ENCODE measurements around the gene TBC1D12. TPM values are rescaled to one million over a fixed set of nuclear protein-coding genes. Genes with fewer than 3 reads are reported as not detected.

The TBC1D12 gene
- total RNA-seq: 0.54 and 0.71 TPM in 2 replicates

DNA sequence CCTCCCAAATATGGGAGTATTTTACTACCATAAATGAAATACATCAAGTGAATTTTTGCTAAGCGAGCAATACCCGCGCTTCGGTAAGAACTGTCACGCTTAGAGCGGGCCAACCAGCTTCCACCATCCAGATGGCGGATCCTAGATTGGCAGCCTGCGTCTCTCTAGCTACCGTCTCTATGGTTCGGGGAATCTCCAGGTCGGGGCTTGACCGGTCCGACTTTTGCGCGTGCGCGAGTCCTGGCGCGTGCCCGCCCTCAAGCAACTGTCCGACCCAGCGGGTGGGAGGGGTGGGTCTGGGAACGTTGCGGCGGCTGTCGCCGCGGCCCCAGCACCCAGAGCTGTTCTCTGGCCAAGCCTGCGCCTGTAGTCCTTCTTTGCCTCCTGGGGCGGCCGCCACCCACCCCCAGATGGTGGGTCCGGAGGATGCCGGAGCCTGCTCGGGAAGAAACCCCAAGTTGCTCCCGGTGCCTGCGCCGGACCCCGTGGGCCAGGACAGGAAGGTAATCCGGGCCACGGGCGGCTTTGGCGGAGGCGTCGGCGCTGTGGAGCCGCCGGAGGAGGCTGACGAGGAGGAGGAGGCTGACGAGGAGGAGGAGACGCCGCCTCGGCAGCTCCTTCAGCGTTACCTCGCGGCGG is at the start of gene TBC1D12:
Gene TBC1D12, plus strand, starts transcription at position 338 of the 639 bp plus-strand sequence. Its CDS starts 73 bp downstream, at position 411.
- Mint-ChIP-seq H3K27me3 (peaks cover 56% of the 10 kb centered on the region), H3K4me1 (peaks cover 5% of the 10 kb centered on the region), H3K27ac (no peak within 1 kb of the TSS), H3K36me3 (ENCODE audit: low read depth) (no peaks in the 10 kb centered on the region), H3K9me3 (peaks cover 3% of the 10 kb centered on the region), H3K4me3 (peak within 1 kb of the TSS; percentile 82)
- intact Hi-C loops (cut with micrococcal nuclease): loop anchor here (1.0 kb wide), 1 partner anchor 40 kb away; the partner anchor contains the start of gene NOC3L
- peak; percentile 78 for DNase-seq

GRCh38 chr10:94353336-94353735 is 49.0 kb upstream of the TBC1D12 start:
- intact Hi-C loops (cut with micrococcal nuclease): no loop called here
- H3K27me3 Mint-ChIP-seq: no peaks in the 10 kb centered on the region
- no peaks in the 10 kb centered on the region for H3K9me3 Mint-ChIP-seq
- no peak overlapping the region for H3K27ac Mint-ChIP-seq
- DNase-seq: no peak
- H3K36me3 Mint-ChIP-seq (ENCODE audit: low read depth): peaks cover 55% of the 10 kb centered on the region
- H3K4me3 Mint-ChIP-seq: no peak overlapping the region
- H3K4me1 Mint-ChIP-seq: peaks cover 3% of the 10 kb centered on the region

DNA sequence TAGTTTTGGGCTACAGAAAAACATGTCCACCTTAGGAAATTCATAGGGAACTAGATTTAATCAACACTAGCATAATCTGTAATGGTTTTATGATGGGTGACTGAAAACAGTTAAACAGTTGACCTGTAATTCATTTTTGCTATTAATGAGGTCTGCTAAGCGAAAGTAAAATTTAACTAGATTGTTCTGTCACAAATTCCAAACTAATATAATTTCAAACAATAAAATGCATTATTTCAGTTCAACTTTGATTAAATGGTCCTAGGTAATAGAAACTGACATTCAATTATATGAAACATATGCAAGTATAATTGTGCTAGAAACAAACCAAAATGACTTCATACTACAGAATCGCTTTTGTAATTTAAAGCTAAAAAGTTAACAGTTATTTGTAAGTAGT is 46.5 kb upstream of the TBC1D12 start:
- intact Hi-C loops (cut with micrococcal nuclease): no loop called here
- no peak for DNase-seq
- H3K27ac Mint-ChIP-seq: no peak overlapping the region
- H3K36me3 Mint-ChIP-seq (ENCODE audit: low read depth): peaks cover 65% of the 10 kb centered on the region
- H3K9me3 Mint-ChIP-seq: no peaks in the 10 kb centered on the region
- no peaks in the 10 kb centered on the region for H3K27me3 Mint-ChIP-seq
- H3K4me1 Mint-ChIP-seq: peaks cover 14% of the 10 kb centered on the region
- H3K4me3 Mint-ChIP-seq: no peak overlapping the region

DNA sequence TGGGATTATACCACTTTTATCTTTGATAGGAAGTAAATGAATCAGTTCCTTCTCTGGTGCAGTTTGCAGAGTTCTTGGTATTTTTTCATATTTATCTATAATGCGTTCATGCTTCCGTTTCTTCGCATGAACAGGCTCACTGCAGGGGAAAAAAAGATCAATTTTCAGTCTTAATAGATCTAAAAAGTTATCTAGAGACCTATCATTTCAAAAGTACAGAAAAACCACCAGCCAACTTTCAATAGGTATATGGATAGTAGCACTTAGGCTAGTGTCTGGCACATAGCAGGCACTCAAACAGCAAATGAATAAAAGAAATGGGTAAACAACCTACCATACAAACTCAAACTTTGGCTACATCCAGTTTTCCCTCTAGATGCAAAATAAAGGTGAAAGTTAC is 45.1 kb upstream of the TBC1D12 start:
- Mint-ChIP-seq H3K4me1 (peaks cover 23% of the 10 kb centered on the region), H3K4me3 (no peak overlapping the region), H3K27me3 (no peaks in the 10 kb centered on the region), H3K9me3 (no peaks in the 10 kb centered on the region), H3K27ac (no peak overlapping the region), H3K36me3 (ENCODE audit: low read depth) (peaks cover 60% of the 10 kb centered on the region)
- intact Hi-C loops (cut with micrococcal nuclease): no loop called here
- DNase-seq: no peak

- no peak for DNase-seq
- H3K27ac Mint-ChIP-seq: peak overlapping the region; percentile 3
- no peaks in the 10 kb centered on the region for H3K27me3 Mint-ChIP-seq
- H3K36me3 Mint-ChIP-seq (ENCODE audit: low read depth): peaks cover 54% of the 10 kb centered on the region
- H3K4me3 Mint-ChIP-seq: no peak overlapping the region
- intact Hi-C loops (cut with micrococcal nuclease): no loop called here
- peaks cover 27% of the 10 kb centered on the region for H3K4me1 Mint-ChIP-seq
- H3K9me3 Mint-ChIP-seq: no peaks in the 10 kb centered on the region
These were observed 43.9 kb upstream of the TBC1D12 start for GRCh38 chr10:94358480-94358879.

- no peak for DNase-seq
- Mint-ChIP-seq H3K4me3 (peak overlapping the region; percentile 97), H3K9me3 (peaks cover 3% of the 10 kb centered on the region), H3K36me3 (ENCODE audit: low read depth) (peaks cover 43% of the 10 kb centered on the region), H3K27ac (peak overlapping the region; percentile 18), H3K4me1 (peaks cover 27% of the 10 kb centered on the region), H3K27me3 (peaks cover 14% of the 10 kb centered on the region)
- intact Hi-C loops (cut with micrococcal nuclease): loop anchor here (5.0 kb wide), 3 partner anchors 39 to 246 kb away; no protein-coding TSS in a partner anchor
These were observed 41.1 kb upstream of the TBC1D12 start for GRCh38 chr10:94361171-94361794.

- H3K36me3 Mint-ChIP-seq (ENCODE audit: low read depth): peaks cover 34% of the 10 kb centered on the region
- H3K4me1 Mint-ChIP-seq: peaks cover 27% of the 10 kb centered on the region
- intact Hi-C loops (cut with micrococcal nuclease): loop anchor here (1.0 to 5.0 kb wide), 5 partner anchors 40 to 245 kb away; partner anchors contain the start of genes HELLS and TBC1D12
- H3K27ac Mint-ChIP-seq: peak within 1 kb of the TSS; percentile 96
- H3K4me3 Mint-ChIP-seq: peak within 1 kb of the TSS; percentile 97
- peak; percentile 99 for DNase-seq
- peaks cover 14% of the 10 kb centered on the region for H3K27me3 Mint-ChIP-seq
- peaks cover 3% of the 10 kb centered on the region for H3K9me3 Mint-ChIP-seq
These were observed 39.7 kb upstream of the TBC1D12 start, which contains the start of gene NOC3L for GRCh38 chr10:94362360-94363250. TSS of gene NOC3L (minus strand) at chr10:94362939. CDS start at chr10:94362838, 101 bp downstream.

DNA sequence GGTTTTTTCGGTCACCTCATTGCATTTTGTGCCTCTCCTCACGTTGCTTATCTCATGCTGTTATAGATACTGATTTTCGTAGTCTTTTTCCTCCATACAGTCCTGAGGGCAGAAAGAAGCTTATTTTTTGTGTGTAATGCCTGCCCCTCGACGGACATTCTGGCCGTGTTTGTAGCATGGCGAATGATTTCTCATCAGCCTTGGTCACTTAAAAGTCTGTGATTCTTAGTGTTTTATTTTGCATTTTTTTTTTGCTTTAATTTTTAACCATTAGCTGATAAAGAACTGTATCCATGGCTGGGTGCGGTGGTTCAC is 39.1 kb upstream of the TBC1D12 start:
- Mint-ChIP-seq H3K4me1 (peaks cover 25% of the 10 kb centered on the region), H3K36me3 (ENCODE audit: low read depth) (peaks cover 28% of the 10 kb centered on the region), H3K27me3 (peaks cover 14% of the 10 kb centered on the region), H3K27ac (peak overlapping the region; percentile 16), H3K9me3 (peaks cover 3% of the 10 kb centered on the region), H3K4me3 (peak overlapping the region; percentile 97)
- intact Hi-C loops (cut with micrococcal nuclease): loop anchor here (2.0 to 5.0 kb wide), 4 partner anchors 41 to 244 kb away; partner anchors contain the start of gene HELLS
- DNase-seq: no peak

GRCh38 chr10:94364482-94364881 is 37.9 kb upstream of the TBC1D12 start:
- Mint-ChIP-seq H3K27me3 (peaks cover 17% of the 10 kb centered on the region), H3K36me3 (ENCODE audit: low read depth) (peaks cover 15% of the 10 kb centered on the region), H3K9me3 (peaks cover 3% of the 10 kb centered on the region), H3K4me3 (peak overlapping the region; percentile 16), H3K27ac (peak overlapping the region; percentile 7), H3K4me1 (peaks cover 20% of the 10 kb centered on the region)
- DNase-seq: no peak
- intact Hi-C loops (cut with micrococcal nuclease): loop anchor here (5.0 kb wide), 3 partner anchors 42 to 243 kb away; no protein-coding TSS in a partner anchor

DNA sequence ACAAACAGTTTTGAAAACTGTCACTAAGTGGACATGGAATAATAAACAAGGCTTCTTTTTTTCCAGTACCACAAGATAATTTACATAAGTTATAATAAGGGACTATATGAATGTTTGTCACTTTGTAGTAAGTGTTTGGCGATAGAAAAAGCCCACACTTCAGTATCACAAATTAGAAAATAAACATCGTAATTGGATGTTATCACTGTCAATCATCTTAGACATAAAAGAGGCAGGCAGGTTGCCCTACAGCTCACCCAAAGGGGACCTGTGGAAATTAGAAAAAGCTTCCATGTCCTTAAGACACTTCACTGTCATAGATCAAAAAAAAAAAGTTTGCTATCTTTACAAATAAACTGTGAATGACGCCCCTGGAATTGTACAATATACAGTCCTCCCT is 36.0 kb upstream of the TBC1D12 start:
- no peak for DNase-seq
- Mint-ChIP-seq H3K27me3 (peaks cover 24% of the 10 kb centered on the region), H3K4me1 (peaks cover 10% of the 10 kb centered on the region), H3K9me3 (peaks cover 3% of the 10 kb centered on the region), H3K4me3 (no peak overlapping the region), H3K27ac (no peak overlapping the region), H3K36me3 (ENCODE audit: low read depth) (peaks cover 4% of the 10 kb centered on the region)
- intact Hi-C loops (cut with micrococcal nuclease): no loop called here

- H3K9me3 Mint-ChIP-seq: no peaks in the 10 kb centered on the region
- intact Hi-C loops (cut with micrococcal nuclease): no loop called here
- H3K27ac Mint-ChIP-seq: no peak overlapping the region
- no peaks in the 10 kb centered on the region for H3K36me3 Mint-ChIP-seq (ENCODE audit: low read depth)
- H3K4me1 Mint-ChIP-seq: no peaks in the 10 kb centered on the region
- no peak overlapping the region for H3K4me3 Mint-ChIP-seq
- DNase-seq: no peak
- peaks cover 23% of the 10 kb centered on the region for H3K27me3 Mint-ChIP-seq
These were observed 31.8 kb upstream of the TBC1D12 start for GRCh38 chr10:94370501-94370900.

GRCh38 chr10:94375374-94375773 is 27.0 kb upstream of the TBC1D12 start:
- no peak for DNase-seq
- no peak overlapping the region for H3K4me3 Mint-ChIP-seq
- H3K27ac Mint-ChIP-seq: no peak overlapping the region
- intact Hi-C loops (cut with micrococcal nuclease): no loop called here
- no peaks in the 10 kb centered on the region for H3K36me3 Mint-ChIP-seq (ENCODE audit: low read depth)
- H3K27me3 Mint-ChIP-seq: peaks cover 24% of the 10 kb centered on the region
- H3K9me3 Mint-ChIP-seq: no peaks in the 10 kb centered on the region
- no peaks in the 10 kb centered on the region for H3K4me1 Mint-ChIP-seq

DNA sequence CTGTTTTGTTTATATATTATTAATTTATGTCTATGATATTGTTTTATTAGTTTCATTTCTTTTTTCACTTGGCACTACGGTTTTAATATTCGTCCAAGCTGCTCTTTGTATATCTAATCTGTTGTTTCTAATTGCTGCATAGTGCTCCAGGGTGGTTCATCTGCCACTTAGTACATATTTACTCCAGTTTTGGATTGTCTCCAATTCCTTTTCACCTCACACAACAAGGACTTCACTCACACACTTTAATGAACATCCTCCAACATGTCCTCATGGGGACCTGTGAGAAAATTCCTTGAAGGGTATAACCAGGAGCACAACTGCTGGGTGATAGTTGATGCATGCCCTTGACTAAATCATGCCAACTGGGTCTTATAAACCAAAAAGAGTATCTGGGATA is 25.5 kb upstream of the TBC1D12 start:
- DNase-seq: no peak
- H3K9me3 Mint-ChIP-seq: no peaks in the 10 kb centered on the region

More for the DNA sequence above, 25.5 kb upstream of the TBC1D12 start:
- Mint-ChIP-seq H3K36me3 (ENCODE audit: low read depth) (no peaks in the 10 kb centered on the region), H3K27ac (no peak overlapping the region), H3K4me1 (no peaks in the 10 kb centered on the region), H3K27me3 (peaks cover 22% of the 10 kb centered on the region), H3K4me3 (no peak overlapping the region)
- intact Hi-C loops (cut with micrococcal nuclease): no loop called here
